BE2C (cell line): ENCODE results near the gene AKR1B1.
"Not testable (repeated sequence)": the region's sequence is repeated elsewhere in the genome, so short reads cannot be mapped to it uniquely, and the experiment has no call there.

ENCODE experiments used
- DNase-seq: peaks from one replicate; pipeline ENCODE4 v3.0.0-alpha.2; 2020
- H3K27me3 ChIP-seq: fragments of 250-450 bp; sonication (Bioruptor Pico); 2 replicates; pipeline ENCODE4 v1.5.1; 2020; ENCODE audit warnings: mild to moderate bottlenecking
- H3K36me3 ChIP-seq: fragments of 250-450 bp; sonication (Bioruptor Pico); 2 replicates; pipeline ENCODE4 v1.5.1; 2020; ENCODE audit warnings: mild to moderate bottlenecking
- H3K4me1 ChIP-seq: fragments of 250-450 bp; sonication (Bioruptor Pico); 2 replicates; pipeline ENCODE4 v1.5.1; 2020
- H3K4me3 ChIP-seq: 2 replicates; pipeline ENCODE4 v1.5.1; 2011; ENCODE audit warnings: low read depth, low read length
- H3K9me3 ChIP-seq: fragments of 250-450 bp; sonication (Bioruptor Pico); 2 replicates; pipeline ENCODE4 v1.5.1; 2020
- CTCF ChIP-seq: IDR thresholded peaks from 2 replicates; pipeline ENCODE4 v1.5.1; 2012; ENCODE audit warnings: mild to moderate bottlenecking, low read depth, low read length

The AKR1B1 gene

GRCh38 chr7:134500406-134500805, 41.5 kb upstream of the AKR1B1 start:
- Histone ChIP-seq H3K4me3 (no peak overlapping the region), H3K27me3 (peaks cover 16% of the 10 kb centered on the region), H3K4me1 (no peaks in the 10 kb centered on the region), H3K36me3 (no peaks in the 10 kb centered on the region), H3K9me3 (no peaks in the 10 kb centered on the region)
- no peak for TF ChIP-seq CTCF
- no peak for DNase-seq

DNA sequence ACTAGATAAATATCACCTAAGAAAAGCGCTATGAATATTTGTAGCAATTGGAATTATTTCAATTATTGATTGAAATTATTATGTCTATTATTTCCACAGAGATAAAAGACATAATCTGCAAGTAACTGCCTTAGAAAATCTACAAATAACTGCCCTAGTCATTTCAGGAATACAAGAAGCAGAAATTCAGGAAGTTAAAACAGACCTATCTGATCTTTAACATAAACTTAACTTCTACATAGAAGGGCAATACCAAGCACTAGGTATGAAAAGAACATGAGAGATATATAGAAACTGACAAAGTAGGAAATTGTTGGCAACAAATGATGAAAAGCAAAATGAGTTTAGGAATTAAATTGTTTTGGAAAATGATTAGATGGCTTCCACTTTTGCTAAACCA, 36.6 kb upstream of the AKR1B1 start:
- DNase-seq = no peak
- H3K27me3 ChIP-seq = peaks cover 35% of the 10 kb centered on the region

DNA sequence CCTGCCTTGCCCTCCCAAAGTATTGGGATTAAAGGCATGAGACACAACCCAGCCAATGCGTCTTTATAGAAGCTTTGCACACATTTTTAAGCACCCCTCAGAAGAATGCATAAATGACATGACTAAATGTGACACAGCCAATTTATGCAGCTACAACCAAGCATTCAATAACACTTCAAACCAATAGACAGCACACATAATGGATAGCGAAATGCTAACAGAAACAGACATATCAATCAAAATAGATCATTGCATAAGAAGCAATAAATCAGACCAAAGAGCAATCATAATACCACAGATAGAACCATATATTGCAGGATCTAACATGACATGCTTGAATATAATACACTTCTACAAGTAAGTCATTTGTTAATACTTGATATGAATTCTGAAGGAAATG, 34.2 kb upstream of the AKR1B1 start:
- Histone ChIP-seq H3K27me3 (peaks cover 32% of the 10 kb centered on the region), H3K36me3 (no peaks in the 10 kb centered on the region), H3K4me3 (no peak overlapping the region), H3K9me3 (no peaks in the 10 kb centered on the region), H3K4me1 (no peaks in the 10 kb centered on the region)
- no peak for TF ChIP-seq CTCF
- no peak for DNase-seq

More for the DNA sequence above, 36.6 kb upstream of the AKR1B1 start:
- Histone ChIP-seq H3K4me3 (no peak overlapping the region), H3K36me3 (no peaks in the 10 kb centered on the region), H3K9me3 (no peaks in the 10 kb centered on the region), H3K4me1 (no peaks in the 10 kb centered on the region)
- TF ChIP-seq CTCF = no peak

DNA sequence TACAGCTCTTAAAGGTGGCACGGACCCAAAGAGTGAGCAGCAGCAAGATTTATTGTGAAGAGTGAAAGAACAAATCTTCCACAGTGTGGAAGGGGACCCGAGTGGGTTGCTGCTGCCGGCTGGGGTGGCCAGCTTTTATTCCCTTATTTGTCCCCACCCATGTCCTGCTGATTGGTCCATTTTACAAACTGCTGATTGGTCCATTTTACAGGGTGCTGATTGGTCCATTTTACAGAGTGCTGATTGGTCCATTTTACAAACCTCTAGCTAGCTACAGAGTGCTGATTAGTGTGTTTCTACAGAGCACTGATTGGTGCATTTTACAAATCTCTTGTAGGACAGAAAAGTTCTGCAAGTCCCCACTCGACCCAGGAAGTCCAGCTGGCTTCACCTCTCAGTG, 28.8 kb upstream of the AKR1B1 start:
- H3K4me1 ChIP-seq, H3K36me3 ChIP-seq, H3K9me3 ChIP-seq, H3K4me3 ChIP-seq, DNase-seq: not testable (repeated sequence)
- peaks cover 18% of the 10 kb centered on the region for H3K27me3 ChIP-seq

- Histone ChIP-seq H3K27me3 (peaks cover 9% of the 10 kb centered on the region), H3K9me3 (no peaks in the 10 kb centered on the region), H3K36me3 (no peaks in the 10 kb centered on the region), H3K4me1 (no peaks in the 10 kb centered on the region), H3K4me3 (no peak overlapping the region)
- DNase-seq = no peak
- no peak for TF ChIP-seq CTCF
Measured at GRCh38 chr7:134485203-134485602, 26.3 kb upstream of the AKR1B1 start.

DNA sequence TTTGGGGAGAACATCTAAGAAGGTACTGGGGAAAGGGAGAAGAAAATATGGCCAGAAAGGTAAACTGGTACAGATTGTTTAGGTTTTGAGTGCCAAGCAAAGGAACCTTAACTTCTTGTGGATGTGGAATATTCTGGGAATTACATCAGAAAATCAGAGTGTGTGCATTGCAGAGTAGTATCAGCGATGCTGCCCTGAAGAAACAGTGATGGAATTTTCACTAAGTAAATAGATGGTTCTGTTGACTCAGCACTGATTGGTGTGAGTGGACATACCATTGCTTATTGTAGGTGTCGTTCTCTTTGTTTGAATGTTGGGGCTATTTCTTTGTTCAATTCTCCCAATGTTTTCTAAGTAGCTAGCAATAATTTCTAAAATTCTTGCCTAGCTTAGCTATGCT, 24.4 kb upstream of the AKR1B1 start:
- Histone ChIP-seq H3K27me3 (peaks cover 9% of the 10 kb centered on the region), H3K36me3 (no peaks in the 10 kb centered on the region), H3K4me3 (no peak overlapping the region), H3K9me3 (no peaks in the 10 kb centered on the region), H3K4me1 (no peaks in the 10 kb centered on the region)
- DNase-seq = no peak
- TF ChIP-seq CTCF = no peak

DNA sequence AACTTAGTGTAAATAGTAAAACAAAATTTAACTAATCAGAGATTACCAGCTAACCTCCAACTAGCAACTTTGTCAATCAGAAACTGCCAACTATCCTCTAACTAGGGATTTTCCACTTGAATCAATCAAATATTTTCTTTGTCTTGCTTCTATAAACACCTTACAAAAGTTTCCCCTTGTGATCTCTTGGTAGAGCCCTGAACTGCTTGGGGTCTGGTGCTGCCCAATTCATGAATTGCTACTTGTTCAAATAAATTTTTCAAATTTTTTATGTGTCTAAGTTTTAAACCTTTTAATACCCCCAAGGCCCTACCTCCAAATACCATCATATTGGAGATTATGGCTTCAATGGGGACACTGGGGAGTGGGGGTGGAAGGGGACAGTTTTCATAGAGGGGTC, 24.0 kb upstream of the AKR1B1 start:
- Histone ChIP-seq H3K27me3 (peaks cover 9% of the 10 kb centered on the region), H3K4me1 (no peaks in the 10 kb centered on the region)
- DNase-seq = no peak

More for the DNA sequence above, 24.0 kb upstream of the AKR1B1 start:
- TF ChIP-seq CTCF = no peak
- Histone ChIP-seq H3K4me3 (no peak overlapping the region), H3K9me3 (no peaks in the 10 kb centered on the region), H3K36me3 (no peaks in the 10 kb centered on the region)
